Activated T-cell treated with anti-CD3 and anti-CD28 coated beads for 48 hours (primary cell): ENCODE measurements around the gene SHB.
"Not testable (repeated sequence)": the region's sequence is repeated elsewhere in the genome, so short reads cannot be mapped to it uniquely, and the experiment has no call there.

ENCODE experiments used
- DNase-seq: peaks from one replicate; pipeline ENCODE4 v3.0.0-alpha.2; 2020; ENCODE audit warnings: low read depth

The SHB gene

GRCh38 chr9:37969130-37969529 is 99.9 kb downstream of the SHB start:
- DNase-seq, result no peak

GRCh38 chr9:37968228-37968701 is 100.8 kb downstream of the SHB start:
- no peak for DNase-seq

- no peak for DNase-seq
Observed at GRCh38 chr9:37967761-37968080, 101.3 kb downstream of the SHB start.

GRCh38 chr9:37967014-37967760 is 101.8 kb downstream of the SHB start:
- DNase-seq, result no peak

GRCh38 chr9:37966412-37967013 is 102.5 kb downstream of the SHB start:
- no peak for DNase-seq

- not testable (repeated sequence) for DNase-seq
Observed at GRCh38 chr9:37965676-37966345, 103.2 kb downstream of the SHB start.

- no peak for DNase-seq
Observed at GRCh38 chr9:37965116-37965515, 103.9 kb downstream of the SHB start.

GRCh38 chr9:37964740-37965081 is 104.3 kb downstream of the SHB start:
- DNase-seq, result no peak

GRCh38 chr9:37963936-37964739 is 104.9 kb downstream of the SHB start:
- DNase-seq, result no peak

- no peak for DNase-seq
Observed at GRCh38 chr9:37961351-37961750, 107.7 kb downstream of the SHB start.

- no peak for DNase-seq
Observed at GRCh38 chr9:37960631-37961030, 108.4 kb downstream of the SHB start.

GRCh38 chr9:37959976-37960375 is 109.1 kb downstream of the SHB start:
- no peak for DNase-seq

- DNase-seq, result no peak
Observed at GRCh38 chr9:37958154-37958553, 110.9 kb downstream of the SHB start.

- DNase-seq, result no peak
Observed at GRCh38 chr9:37957664-37957953, 111.4 kb downstream of the SHB start.

GRCh38 chr9:37956904-37957663 is 111.9 kb downstream of the SHB start:
- no peak for DNase-seq

GRCh38 chr9:37956423-37956820 is 112.6 kb downstream of the SHB start:
- DNase-seq, result no peak

GRCh38 chr9:37955781-37956422 is 113.1 kb downstream of the SHB start:
- DNase-seq, result no peak

- DNase-seq, result no peak
Observed at GRCh38 chr9:37954581-37954981, 114.4 kb downstream of the SHB start.

GRCh38 chr9:37953775-37954437 is 115.1 kb downstream of the SHB start:
- DNase-seq, result peak; percentile 37

- DNase-seq, result no peak
Observed at GRCh38 chr9:37953206-37953774, 115.7 kb downstream of the SHB start.

- no peak for DNase-seq
Observed at GRCh38 chr9:37952731-37953130, 116.3 kb downstream of the SHB start.
